ENCODE results near the gene CDK5RAP2.

Gene CDK5RAP2

DNA sequence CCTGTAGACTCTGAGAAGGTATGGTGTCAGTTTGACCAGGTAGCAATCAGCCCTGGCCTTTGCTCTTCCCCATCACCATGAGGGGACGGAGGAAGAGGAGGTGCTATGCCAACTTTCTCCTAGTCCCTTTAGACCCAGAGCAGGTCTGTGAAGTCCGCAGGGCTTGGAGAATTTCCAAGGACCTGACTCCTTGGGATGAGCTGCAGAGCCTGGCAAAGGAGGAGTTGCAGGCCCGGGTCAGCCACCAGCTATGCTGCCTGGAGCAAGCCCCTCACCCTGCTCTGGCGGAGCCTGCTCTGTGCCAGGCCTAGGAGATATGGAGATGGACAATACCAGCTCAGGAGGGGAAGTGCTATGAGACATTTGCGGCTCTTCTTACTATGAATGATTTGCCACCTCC, 188.3 kb downstream of the CDK5RAP2 start:
- DNase-seq (ENCODE audit: extremely low spot score, insufficient read length, low read depth) (no peak), FAIRE-seq (no peak)

DNA sequence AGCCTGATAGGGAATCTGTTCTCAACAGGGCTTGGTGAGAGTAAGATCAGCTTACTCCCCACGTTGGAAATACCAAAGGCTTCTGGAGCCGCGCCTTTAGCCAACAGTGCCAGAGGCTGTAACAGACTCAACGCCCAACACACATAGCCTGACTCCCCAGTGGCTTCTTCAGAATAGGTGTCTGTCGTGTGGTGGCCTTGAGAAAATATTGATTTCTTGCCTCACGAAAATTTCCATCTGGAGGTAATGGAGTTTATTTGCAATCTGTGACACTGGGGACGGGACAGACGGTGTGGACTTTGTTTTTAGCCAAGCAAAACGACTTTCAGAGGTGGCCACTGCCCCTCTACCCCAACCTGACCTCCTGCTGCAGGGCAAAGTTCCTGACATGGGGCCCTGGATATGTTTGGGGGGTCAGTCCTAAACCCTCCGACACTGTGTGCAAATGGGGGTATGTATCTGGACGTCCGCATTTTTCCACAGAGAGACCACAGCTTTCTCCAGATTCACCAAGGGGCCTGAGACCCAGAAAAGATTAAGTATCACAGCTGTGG, 189.3 kb downstream of the CDK5RAP2 start:
- DNase-seq (ENCODE audit: extremely low spot score, insufficient read length, low read depth) (no peak), FAIRE-seq (no peak)

DNA sequence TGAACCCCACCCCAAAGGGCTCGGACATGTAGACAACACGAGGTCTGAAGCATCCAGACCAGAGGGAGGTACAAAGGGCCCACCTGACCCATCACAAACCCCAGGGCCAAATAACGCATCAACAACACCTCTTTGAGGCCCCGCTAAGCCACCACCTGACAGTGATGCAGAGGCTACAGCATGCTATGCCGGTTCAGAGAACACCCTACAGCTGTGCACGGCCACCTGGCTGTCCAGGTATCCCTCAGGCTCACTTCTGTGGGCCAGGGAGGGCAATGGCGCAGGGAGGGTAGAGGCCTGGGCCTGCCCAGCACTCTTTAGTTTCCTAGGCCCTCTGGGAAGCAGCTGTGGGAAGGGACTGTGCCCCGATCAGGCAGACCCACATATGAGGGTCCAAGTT, 190.1 kb downstream of the CDK5RAP2 start:
- no peak for FAIRE-seq
- no peak for DNase-seq (ENCODE audit: extremely low spot score, insufficient read length, low read depth)

DNA sequence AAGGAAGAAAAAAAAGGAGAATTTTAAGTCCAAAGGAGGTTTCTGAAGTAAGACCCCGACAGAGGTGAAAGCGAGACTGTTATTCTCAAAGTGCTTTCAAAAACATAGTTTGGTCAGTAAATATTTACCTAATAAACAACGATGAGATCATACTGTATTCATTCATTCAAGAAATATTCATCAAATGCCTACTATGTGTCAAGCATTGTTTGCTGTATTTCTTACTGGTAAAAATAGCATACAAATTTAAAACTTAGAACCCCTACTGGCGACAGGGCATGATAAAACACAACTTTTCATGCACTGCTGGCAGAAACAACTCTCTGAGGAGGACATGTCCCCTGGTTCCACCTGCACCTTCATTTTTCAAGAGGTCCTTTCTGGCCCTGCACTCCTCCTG, 190.7 kb downstream of the CDK5RAP2 start:
- FAIRE-seq (no peak), DNase-seq (ENCODE audit: extremely low spot score, insufficient read length, low read depth) (no peak)

DNA sequence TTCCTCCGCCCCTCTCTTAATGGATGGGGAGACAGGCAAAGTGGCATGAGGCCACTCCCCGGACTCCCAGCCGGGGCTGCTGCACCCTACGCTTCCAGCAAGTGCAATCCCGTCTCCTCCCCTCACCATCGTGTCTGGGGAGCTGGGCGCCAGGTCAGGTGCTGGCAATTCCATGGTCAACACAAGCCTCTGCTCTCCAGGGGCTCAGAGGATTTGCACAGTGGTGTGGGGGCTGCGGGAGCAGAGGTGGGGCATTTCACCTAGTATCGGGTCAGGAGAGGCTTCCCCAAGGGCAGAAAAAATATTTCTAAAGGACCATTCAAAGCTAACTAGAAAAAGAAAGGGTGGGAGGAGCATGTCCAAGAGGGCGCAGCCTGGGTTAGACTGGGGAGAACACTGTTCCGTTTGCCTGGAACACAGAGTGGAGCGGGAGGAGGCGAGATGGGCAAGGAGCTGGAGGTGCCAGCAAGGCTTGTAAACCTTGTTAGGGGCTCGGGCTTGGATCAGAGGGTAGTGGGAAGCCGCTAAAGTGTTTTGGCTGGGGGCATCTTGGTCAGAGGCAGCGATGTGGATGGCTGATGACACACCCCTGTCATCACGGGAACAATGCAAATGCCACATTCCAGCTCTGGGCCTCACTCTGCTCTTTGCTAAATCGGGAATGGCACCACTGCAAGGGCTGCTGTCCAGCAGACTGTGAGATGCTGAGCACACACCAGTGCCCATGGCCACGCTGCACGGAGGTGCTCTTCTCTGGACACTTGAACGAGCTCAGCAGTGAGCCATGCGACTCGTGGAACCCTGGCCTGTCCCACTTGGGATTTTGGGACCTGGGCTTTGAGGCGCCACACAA, 191.7 kb downstream of the CDK5RAP2 start:
- FAIRE-seq (no peak), DNase-seq (ENCODE audit: extremely low spot score, insufficient read length, low read depth) (no peak)

DNA sequence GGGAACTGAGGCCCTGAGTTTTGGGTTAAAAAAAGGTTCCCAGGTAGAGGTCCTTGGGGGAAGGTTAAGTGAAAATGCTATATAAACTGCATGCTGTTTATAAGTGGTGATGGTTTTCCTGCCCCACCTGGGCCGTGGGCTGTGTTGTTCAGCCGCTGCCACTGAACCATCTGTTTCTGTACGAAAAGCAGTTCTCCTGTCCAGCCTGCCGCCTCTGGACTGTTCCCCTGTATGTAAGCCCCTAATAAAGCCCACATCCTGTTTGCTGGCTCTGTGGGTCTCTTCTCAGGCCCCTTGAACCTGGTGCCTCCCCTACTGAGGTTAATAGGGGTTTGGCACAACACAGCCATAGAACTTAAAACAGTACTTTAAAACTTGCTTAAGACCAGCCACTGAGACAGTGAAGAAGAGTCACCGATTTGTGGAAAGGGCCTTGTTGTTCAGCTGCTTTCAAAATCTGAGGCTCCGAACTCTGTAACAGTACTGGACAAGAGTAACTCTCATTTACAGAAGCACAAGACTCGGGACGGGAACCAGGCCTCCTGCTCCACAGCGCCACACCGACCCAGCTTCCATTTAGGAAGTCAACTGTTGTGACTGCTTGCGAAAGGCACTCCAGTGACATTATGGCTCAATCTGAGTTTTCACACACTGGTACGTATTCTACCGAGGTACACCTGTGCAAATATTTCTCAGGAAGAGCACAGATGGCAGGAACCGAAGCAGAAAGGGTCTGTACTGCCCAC, 192.5 kb downstream of the CDK5RAP2 start:
- no peak for DNase-seq (ENCODE audit: extremely low spot score, insufficient read length, low read depth)

DNA sequence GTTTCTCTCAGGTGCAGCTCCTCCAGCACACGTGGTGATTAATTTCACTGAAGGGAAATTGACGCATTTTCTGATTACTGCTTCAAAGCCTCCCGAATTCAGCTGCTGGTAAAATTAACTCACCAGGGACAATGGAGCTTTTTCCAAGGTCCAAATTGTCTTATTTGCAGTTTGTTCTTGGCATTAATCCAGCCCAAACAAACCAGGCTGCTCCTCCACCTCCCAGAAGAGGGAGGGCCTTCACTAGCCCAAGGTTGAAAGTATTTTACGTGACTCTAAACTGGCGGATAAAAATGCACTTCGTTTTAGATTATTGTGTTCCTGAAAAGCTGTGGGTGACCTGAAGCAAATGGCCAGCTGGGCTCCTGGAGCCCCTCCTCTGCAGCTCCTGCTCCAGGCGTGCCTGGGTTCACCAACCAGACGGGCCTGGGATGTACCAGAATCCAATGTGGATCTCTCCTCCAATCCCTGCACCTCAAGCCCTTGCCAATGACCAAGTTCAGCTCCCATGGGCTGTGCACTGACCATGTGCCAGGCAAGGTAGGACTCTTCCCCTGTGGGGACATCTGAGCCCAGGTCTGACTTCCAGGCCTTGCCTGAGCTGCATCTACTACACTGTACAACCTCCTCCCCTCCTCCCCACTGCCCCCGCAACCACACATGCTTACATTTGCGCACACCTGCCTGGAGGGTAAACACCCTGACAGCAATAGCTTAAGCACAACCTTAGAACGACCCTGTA, 193.4 kb downstream of the CDK5RAP2 start:
- DNase-seq (ENCODE audit: extremely low spot score, insufficient read length, low read depth) (no peak), FAIRE-seq (no peak)

More for the DNA sequence above, 192.5 kb downstream of the CDK5RAP2 start:
- FAIRE-seq: no peak

DNA sequence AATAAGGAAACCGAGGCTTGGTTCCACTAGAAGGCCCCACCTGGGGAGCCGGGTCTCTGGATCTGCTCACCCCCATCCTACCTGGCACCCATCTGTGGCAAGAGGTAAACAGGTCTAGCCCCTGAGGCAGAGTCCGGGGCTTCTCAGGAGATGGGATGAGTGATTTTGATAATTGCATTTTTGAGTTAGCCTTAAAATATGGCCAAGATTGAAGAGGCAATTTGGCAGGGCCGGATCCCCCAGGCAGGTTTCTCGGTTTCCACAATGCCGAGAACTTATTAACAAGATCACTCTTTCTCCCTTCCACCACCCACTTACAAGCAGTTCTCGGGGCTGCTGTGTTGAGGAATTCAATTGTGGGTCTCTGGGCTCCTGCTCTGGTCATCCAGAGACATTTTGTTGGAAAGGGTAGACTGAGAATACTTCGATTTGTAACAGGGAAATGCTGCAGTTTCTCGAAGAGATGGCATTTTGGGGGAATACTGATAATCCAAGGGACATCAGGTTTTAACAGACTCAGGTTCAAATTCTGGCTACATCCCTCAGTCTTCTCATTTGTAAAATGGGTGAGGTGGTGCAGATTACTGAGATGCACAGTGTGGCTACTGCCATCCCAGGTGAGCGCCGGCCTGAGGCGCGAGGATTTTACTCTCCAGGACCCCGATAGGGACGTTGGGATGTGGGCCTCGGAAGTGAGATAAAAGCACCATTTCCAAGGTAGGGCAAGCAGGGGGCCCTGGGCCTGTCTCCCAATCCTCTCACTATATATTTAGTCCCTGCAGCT, 194.2 kb downstream of the CDK5RAP2 start:
- no peak for FAIRE-seq
- no peak for DNase-seq (ENCODE audit: extremely low spot score, insufficient read length, low read depth)

DNA sequence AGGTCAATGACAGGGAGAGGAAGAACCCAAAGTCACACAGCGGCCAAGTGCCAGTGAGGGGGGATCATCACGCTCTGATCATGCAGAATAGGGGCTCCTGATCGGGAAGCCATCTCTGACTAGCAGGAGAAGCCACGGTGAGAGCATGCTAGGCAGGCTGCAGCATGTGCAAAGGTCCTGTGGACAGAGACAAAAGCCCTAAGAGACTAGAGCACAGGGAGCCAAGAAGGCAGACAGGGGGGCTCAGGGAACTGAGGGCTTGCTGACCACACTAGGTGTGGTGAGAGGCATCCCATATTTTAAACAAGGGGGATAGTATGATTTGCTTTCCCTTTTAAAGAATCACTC, 195.1 kb downstream of the CDK5RAP2 start:
- DNase-seq (ENCODE audit: extremely low spot score, insufficient read length, low read depth) (no peak), FAIRE-seq (no peak)

DNA sequence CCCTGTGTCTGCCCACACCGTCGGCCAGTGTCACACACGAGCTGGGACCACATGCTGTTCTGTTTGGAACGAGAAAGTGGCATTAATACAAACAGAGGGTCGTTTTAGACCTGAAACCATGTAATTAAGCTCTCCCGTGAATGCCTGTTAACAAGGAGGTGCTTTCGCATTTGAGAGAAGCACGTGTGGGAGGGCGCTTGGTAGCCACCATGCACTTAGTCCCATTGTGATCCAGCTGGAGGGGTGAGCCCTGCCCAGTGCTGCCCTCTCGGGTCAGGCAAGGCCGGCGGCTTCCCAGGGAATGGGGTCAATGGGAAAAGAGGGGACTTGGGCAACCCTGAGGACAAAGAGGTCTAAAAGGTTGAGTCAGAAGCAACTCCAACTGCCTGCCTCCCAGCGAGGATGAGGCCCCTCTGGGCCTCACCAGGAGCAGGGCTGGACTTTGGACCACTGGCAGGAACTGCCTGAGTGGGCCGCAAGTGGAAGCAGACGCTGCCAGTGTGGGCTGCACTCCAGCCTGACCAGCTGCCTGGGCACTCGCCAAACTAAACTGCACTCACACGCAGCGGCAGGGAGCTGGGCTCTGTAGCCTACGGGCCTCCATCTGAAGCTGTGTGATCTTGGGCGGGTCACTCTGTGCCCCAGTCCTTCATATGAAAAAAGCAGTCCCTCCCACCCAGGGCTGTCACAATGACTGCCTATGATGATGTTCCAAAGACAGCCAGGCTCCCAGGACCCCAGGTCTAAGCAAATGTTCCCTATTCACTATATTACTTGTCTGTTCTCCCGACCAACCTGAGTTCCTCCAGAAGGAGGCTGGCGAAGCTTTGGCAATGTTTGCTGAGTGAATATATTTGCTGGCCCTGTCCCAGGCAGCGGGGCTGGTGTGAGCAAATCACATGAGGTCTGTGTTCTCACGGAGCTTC, 195.7 kb downstream of the CDK5RAP2 start:
- no peak for FAIRE-seq

DNA sequence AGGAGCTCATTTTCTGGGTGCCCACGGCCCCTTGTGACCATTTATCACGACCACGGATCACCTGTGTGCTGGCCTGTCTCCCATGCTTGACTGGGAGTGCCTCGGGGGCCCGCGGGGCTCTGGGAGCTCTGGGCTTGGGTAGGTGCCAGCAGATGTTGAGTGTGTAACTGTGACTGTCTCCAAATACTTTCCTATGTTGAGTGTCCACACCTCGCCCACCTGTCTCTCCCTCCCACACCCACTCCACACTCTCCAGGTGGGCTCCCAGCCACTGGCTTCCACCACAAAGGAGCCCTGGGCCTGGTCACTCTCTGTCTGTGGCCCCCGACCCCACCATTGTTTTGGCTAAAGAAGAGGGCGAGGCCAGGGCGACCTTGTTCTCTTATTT, 196.4 kb downstream of the CDK5RAP2 start:
- DNase-seq (ENCODE audit: extremely low spot score, insufficient read length, low read depth) (no peak), FAIRE-seq (no peak)

More for the DNA sequence above, 195.7 kb downstream of the CDK5RAP2 start:
- DNase-seq (ENCODE audit: extremely low spot score, insufficient read length, low read depth): no peak

DNA sequence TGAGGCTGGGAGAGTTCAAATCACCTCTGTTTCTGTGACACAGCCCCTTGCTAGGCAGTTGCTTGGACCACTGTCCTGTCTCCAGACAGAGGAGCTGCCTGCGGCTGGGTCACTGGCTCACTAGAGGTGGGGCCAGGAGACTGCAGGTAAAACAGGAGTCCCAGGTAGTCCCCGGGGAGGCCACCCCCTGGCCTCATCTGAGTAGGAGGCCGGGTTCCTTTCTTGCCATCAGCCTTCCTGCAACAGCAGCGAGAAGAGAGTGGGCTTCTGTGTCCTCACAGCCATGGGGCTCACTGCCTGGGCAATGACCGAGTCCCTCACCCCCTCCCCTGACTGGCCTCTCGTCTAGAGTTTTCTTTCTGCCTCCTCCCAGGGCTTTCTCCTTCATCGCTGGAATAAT, 197.5 kb downstream of the CDK5RAP2 start:
- DNase-seq (ENCODE audit: extremely low spot score, insufficient read length, low read depth): no peak
- FAIRE-seq: no peak

DNA sequence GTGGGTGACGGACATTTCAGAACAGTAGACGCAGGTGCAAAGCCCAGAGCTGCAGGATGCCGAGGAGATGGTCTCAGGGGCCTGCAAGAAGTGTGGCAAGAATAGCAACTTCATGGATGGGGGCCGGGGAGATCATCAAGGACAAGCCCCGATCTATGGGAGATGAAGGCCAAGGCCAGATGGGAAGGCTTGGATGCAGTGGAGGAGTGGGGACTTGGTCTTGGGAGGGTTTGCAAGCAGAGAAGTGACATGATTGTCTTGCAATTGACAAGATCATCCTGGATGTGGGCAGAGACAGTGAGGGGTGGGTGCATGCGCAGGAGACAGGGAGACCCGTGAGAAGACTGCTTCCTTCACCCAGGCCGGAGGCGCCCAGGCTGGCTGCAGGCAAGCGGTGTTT, 198.1 kb downstream of the CDK5RAP2 start:
- DNase-seq (ENCODE audit: extremely low spot score, insufficient read length, low read depth) (no peak), FAIRE-seq (no peak)

DNA sequence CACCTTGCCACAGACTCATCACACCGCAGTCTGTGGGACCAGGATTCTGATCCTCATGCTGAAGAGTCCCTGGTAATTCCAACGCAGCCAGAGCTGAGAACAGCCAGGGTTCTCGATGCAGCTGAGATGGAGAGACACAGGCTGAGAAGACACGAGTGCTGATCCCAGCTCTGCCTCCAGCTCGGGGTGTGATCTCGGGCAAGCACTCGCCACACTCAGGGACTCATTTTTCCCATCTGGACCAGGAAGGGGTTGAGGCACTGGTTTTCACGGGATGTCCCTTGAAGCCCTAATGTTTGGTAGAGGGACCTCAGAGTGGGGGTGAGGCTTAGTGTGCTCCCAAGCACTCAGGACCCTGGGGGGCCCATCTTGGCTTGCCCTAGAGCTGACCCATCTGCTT, 200.4 kb downstream of the CDK5RAP2 start:
- no peak for DNase-seq (ENCODE audit: extremely low spot score, insufficient read length, low read depth)

DNA sequence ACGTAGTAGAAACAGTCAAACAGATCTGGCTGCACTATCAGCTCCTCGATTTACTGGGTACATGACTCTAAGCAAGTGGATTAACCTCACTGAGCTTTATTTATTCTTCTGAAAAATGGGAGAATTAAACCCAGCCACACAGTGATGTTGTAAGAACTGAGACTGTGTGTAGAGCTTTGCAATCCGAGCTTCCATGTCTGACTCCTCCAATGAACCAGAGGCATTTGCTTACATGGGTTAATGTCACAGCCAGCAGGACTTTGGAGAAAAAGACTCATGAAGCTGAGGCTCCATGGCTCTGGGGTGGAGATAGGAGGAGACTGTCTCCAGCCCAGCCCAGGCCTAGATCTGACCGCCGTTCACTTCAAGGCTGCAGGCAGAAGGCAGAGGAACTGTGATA, 201.3 kb downstream of the CDK5RAP2 start:
- FAIRE-seq (no peak), DNase-seq (ENCODE audit: extremely low spot score, insufficient read length, low read depth) (no peak)

More for the DNA sequence above, 200.4 kb downstream of the CDK5RAP2 start:
- FAIRE-seq: no peak

DNA sequence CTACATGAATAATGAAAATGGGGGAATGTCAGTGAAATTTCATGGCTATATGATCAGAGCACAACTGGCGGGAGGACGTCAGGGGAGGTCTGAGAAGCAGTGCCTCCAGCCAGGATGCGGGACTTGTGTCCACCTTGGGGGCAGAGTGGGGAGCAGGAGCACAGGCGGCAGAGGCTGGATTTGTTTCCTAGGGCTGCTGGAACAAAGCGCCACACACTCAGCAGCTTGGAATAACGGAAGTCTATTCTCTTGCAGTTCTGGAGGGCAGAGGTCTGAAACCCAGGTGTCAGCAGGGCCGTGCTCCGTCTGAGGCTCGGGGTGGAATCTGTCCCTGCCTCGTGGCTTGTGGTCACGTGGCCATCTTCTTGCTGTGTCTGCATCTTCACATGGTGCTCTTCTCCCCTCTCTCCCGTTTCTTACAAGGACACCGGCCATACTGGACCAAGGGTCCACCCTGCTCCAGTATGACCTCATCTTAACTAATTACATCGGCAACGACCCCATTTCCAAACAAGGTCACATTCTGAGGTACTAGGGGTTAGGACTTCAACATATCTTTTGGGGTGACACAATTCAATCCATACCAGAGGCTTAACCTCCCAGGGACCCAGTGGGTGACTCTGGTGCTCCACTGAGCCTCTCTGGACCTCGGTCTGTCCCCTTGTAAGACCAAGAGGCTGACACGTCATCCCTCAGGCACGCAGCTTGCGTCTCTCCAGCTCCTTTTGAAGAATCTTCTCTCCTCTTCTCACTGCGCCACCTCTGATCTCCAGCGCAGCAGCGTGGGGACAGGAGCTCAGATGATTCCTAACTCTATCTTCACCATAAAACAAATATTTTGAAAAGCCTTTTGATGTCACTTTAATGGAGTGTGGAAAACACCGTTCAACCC, 202.5 kb downstream of the CDK5RAP2 start:
- DNase-seq (ENCODE audit: extremely low spot score, insufficient read length, low read depth) (no peak), FAIRE-seq (no peak)

DNA sequence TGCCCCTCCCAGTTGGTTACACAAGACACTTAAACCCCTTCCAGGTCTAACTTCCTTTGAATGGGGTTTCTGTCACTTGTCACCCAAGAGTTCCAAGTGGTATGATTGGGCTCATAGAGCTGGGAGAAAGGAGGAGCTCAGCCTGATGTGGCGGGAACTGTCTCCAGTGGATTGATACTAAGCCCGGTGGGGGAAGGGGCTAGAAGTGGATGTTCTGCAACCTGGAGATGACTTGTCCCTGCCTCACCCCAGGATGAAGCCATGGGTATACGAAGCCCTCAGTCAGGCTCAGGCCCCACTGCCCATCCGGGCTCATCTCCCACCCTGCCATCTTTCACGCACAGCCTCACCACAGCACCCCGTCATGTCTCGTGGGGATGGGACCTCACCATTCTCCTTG, 203.9 kb downstream of the CDK5RAP2 start:
- no peak for FAIRE-seq
- DNase-seq (ENCODE audit: extremely low spot score, insufficient read length, low read depth): no peak

DNA sequence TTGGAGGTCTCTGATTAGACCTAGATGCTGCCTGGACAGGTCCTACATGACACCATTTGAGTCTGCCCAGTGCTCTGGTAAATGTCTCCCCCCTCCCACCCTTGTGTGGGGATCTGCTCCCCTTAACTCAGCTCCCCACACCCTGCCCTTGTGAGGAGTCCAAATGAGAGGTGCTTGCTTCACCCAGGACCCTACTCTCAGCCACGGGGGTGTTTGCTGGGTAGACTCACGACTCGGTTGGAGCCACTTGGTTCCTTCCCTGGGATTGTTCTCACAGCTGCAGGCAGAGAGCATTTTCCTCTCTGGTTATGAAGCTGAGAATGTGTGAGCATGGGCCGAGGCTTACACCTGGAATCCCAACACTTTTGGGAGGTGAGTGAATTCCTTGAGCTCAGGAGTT, 204.7 kb downstream of the CDK5RAP2 start:
- DNase-seq (ENCODE audit: extremely low spot score, insufficient read length, low read depth): no peak
- no peak for FAIRE-seq

All from GM18507 (cell line).